ENCODE measurements around the gene PSORS1C2.

The PSORS1C2 gene

GRCh38 chr6:31163922-31164321 is 25.1 kb upstream of the PSORS1C2 start:
- no peak for TF ChIP-seq CTCF (IDR thresholded peaks at IDR 0.05; ENCODE audit: borderline replicate concordance, extremely low read depth, low read length, poor library complexity, severe bottlenecking)
- no peak for TF ChIP-seq EZH2 (IDR thresholded peaks at IDR 0.05; ENCODE audit: borderline replicate concordance, low read depth, low read length, severe bottlenecking)
- H2AFZ ChIP-seq (ENCODE audit: low read depth, low read length), result no peak overlapping the region
- peaks cover 42% of the 10 kb centered on the region for H3K79me2 ChIP-seq (ENCODE audit: insufficient read depth, low read length)
- H3K36me3 ChIP-seq (ENCODE audit: insufficient read depth, low read length), result peaks cover 57% of the 10 kb centered on the region
- no peak overlapping the region for H3K4me3 ChIP-seq (ENCODE audit: low read depth in 1 of 2, low read length in 2 of 2)
- ATAC-seq (ENCODE audit: insufficient read depth, low read depth), result no peak
- H3K9me3 ChIP-seq (ENCODE audit: insufficient read depth, low read length, severe bottlenecking), result no peaks in the 10 kb centered on the region
- no peak overlapping the region for H3K4me2 ChIP-seq (ENCODE audit: insufficient read depth, low read length)
- DNase-seq, result no peak
- peaks cover 42% of the 10 kb centered on the region for H3K4me1 ChIP-seq (ENCODE audit: insufficient read depth, low read length)
- H3K27me3 ChIP-seq (ENCODE audit: insufficient read depth, low read length, poor library complexity), result no peaks in the 10 kb centered on the region
- no peak overlapping the region for H3K27ac ChIP-seq (ENCODE audit: low read length)
- no peak overlapping the region for H3K9ac ChIP-seq (ENCODE audit: low read depth, low read length)
- H4K20me1 ChIP-seq (ENCODE audit: insufficient read depth, low read length), result peaks cover 26% of the 10 kb centered on the region

DNA sequence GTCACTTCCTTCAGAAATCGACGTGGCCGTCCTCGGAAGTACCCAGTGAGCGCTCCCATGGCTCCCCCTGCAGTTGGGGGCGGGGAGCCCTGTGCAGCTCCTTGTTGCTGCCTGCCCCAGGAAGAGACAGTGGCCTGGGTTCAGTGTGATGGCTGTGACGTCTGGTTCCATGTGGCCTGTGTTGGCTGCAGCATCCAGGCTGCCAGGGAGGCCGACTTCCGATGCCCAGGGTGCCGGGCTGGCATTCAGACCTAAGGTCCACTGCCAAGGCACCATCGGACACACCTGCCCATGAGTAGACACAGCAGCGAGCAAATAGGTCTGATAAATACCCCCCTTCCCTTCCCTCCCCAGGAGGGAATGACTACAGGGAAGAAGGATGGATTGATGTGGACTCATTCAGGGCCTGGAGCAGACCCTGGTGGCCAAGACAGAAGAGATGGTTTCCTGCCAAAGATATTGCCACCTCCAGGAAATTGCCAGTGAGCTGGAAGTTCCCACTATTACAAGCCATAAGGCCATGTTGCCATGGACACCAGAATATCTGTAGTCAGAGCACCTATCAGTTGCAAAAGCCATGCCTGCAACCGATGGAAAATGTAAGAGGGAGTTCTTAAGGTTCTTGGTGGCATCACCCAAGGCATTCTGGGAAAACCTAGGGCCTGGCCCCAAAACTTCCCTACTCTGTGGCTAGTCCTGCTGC is 23.7 kb upstream of the PSORS1C2 start:
- Histone ChIP-seq H3K4me2 (ENCODE audit: insufficient read depth, low read length) (peak overlapping the region; percentile 75; the same call in 1 of the 2 replicates), H3K27ac (ENCODE audit: low read length) (no peak overlapping the region), H3K27me3 (ENCODE audit: insufficient read depth, low read length, poor library complexity) (no peaks in the 10 kb centered on the region), H3K4me1 (ENCODE audit: insufficient read depth, low read length) (peaks cover 42% of the 10 kb centered on the region), H3K36me3 (ENCODE audit: insufficient read depth, low read length) (peaks cover 57% of the 10 kb centered on the region), H2AFZ (ENCODE audit: low read depth, low read length) (no peak overlapping the region), H3K9me3 (ENCODE audit: insufficient read depth, low read length, severe bottlenecking) (no peaks in the 10 kb centered on the region), H3K79me2 (ENCODE audit: insufficient read depth, low read length) (peaks cover 47% of the 10 kb centered on the region), H3K9ac (ENCODE audit: low read depth, low read length) (no peak overlapping the region), H3K4me3 (ENCODE audit: low read depth in 1 of 2, low read length in 2 of 2) (no peak overlapping the region), H4K20me1 (ENCODE audit: insufficient read depth, low read length) (peaks cover 26% of the 10 kb centered on the region)
- DNase-seq, result no peak
- TF ChIP-seq CTCF (IDR thresholded peaks at IDR 0.05; ENCODE audit: borderline replicate concordance, extremely low read depth, low read length, poor library complexity, severe bottlenecking), result no peak
- no peak for TF ChIP-seq EZH2 (IDR thresholded peaks at IDR 0.05; ENCODE audit: borderline replicate concordance, low read depth, low read length, severe bottlenecking)
- no peak for ATAC-seq (ENCODE audit: insufficient read depth, low read depth)

DNA sequence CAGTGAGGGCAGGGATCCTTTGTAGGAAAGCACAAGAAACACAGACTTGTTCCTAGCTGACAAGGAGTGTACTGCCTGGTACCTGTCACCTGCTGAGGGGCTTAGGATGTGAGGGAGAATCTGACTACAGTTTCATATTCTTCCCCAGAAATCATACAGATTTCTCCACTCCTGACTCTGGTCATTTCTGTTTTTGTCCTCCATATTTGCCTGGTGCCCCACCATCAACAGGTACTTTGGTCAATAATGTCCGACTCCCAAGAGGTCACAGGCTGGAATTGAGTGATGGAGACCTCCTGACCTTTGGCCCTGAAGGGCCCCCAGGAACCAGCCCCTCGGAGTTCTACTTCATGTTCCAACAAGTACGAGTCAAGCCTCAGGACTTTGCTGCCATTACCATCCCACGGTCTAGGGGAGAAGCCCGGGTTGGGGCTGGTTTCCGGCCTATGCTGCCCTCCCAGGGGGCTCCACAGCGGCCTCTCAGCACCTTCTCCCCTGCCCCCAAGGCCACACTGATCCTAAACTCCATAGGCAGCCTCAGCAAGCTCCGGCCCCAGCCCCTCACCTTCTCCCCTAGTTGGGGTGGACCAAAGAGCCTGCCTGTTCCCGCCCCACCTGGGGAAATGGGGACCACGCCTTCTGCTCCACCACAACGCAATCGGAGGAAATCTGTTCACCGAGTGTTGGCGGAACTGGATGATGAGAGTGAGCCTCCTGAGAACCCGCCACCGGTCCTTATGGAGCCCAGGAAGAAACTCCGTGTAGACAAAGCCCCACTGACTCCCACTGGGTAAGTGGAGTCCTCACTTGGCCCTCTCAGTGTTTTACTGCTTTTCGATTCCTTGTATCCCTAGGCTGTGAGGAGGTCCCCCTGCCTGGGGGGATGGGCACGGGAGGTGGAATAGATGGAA is 22.6 kb upstream of the PSORS1C2 start:
- no peak for ATAC-seq (ENCODE audit: insufficient read depth, low read depth)
- Histone ChIP-seq H3K27me3 (ENCODE audit: insufficient read depth, low read length, poor library complexity) (no peaks in the 10 kb centered on the region), H2AFZ (ENCODE audit: low read depth, low read length) (no peak overlapping the region), H3K9me3 (ENCODE audit: insufficient read depth, low read length, severe bottlenecking) (no peaks in the 10 kb centered on the region), H3K4me2 (ENCODE audit: insufficient read depth, low read length) (peak overlapping the region; percentile 75), H3K4me1 (ENCODE audit: insufficient read depth, low read length) (peaks cover 53% of the 10 kb centered on the region), H3K9ac (ENCODE audit: low read depth, low read length) (no peak overlapping the region), H4K20me1 (ENCODE audit: insufficient read depth, low read length) (peaks cover 26% of the 10 kb centered on the region), H3K36me3 (ENCODE audit: insufficient read depth, low read length) (peaks cover 59% of the 10 kb centered on the region), H3K79me2 (ENCODE audit: insufficient read depth, low read length) (peaks cover 59% of the 10 kb centered on the region), H3K4me3 (ENCODE audit: low read depth in 1 of 2, low read length in 2 of 2) (no peak overlapping the region), H3K27ac (ENCODE audit: low read length) (no peak overlapping the region)
- TF ChIP-seq CTCF (IDR thresholded peaks at IDR 0.05; ENCODE audit: borderline replicate concordance, extremely low read depth, low read length, poor library complexity, severe bottlenecking) (no peak), EZH2 (IDR thresholded peaks at IDR 0.05; ENCODE audit: borderline replicate concordance, low read depth, low read length, severe bottlenecking) (no peak)
- DNase-seq, result no peak
